AG08395 (cell line): ENCODE data around the gene DDX49.
"Not testable (repeated sequence)": the region's sequence is repeated elsewhere in the genome, so short reads cannot be mapped to it uniquely, and the experiment has no call there.

Source experiments
- DNase-seq: peaks from one replicate; pipeline ENCODE4 v3.0.0; 2012; ENCODE audit warnings: mixed read lengths, low spot score

DDX49 gene

DNA sequence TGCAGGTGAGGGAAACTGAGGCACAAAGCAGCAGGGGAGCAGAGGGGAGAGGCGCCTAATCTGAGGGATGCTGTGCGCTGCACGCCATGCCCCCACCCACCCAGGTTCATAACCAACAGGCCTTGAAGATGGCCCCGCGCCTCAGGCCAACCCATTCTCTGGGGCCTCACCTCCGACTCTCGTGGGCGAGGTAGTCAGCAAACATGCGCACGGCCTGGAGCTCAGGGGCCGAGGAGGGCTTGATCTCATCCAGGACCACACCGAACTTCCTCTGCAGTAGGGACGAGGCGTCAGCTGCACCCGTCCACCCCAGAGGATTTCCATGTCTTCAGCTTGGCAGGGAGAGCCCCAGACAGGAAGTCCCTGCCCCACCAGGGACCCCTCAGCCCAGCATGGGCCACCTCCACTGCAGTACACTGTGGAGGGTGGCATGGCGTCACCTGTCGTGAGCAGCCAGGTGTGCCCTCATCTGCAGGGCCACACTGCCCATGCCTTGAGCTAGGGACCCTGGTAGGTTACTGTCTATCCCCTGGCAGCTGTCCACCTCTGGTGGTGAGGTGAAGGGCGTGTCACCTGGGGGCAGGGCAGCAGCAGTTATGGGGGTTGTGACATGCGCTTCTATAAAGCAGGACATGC, 8.6 kb upstream of the DDX49 start:
- no peak for DNase-seq

DNA sequence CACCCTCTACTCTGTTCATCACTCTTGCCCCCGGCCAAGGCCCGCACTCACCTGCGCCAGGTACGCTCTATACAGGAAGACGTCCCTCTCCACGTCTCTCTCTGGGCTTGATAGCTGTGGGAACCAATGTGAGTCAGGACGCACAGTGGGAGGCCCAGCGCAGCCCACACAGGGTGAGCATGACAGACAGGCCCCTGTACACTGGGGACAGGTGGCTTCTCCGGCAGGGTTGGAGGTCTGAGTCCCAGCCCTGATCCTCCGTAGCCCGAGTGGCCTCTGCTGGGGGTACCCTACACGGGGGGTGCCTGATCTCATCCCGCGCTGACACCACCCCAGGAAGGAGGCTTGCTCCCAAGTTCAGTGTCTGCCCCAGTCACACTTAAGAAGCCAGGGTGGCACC, 6.6 kb upstream of the DDX49 start:
- DNase-seq, result no peak

DNA sequence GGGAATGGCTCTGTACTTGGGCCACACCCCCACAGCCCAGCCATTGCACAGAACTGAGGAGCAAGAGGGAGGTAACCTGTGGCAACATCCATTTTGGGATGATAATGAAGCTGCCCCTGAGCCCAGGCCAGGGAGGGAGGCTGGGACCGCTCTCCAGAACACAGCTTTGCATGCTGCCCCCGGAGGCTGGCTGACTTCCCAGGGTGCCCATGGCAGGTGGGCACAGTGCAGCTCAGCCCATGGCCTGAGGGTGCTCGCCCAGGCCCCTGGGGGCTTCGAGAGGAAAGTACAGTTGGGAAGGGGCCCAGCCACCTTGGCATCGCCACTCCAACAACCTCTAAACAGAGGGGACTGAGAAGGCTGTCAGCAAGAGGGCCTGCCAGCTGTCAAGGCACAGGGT, 6.0 kb upstream of the DDX49 start:
- no peak for DNase-seq

DNA sequence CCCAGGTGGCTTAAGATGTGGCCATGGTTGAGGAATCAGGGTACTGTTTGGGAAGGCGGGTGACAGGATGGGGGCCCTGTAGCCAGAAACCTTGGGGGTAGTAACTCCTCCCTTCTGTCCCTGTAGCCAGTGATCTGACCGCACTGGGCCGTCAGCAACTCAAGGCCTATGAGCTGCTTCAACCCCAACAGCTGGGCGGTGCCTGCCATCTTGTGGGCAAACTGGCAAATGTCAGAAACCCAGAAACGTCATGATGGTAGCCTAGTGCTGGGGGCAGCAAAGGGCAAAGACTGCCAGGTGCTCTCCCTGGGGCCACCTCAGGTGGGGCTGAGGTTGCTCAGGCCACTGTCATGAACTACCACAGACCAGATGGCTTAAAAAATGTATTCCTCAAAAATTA, 3.9 kb upstream of the DDX49 start:
- peak; percentile 73 for DNase-seq

DNA sequence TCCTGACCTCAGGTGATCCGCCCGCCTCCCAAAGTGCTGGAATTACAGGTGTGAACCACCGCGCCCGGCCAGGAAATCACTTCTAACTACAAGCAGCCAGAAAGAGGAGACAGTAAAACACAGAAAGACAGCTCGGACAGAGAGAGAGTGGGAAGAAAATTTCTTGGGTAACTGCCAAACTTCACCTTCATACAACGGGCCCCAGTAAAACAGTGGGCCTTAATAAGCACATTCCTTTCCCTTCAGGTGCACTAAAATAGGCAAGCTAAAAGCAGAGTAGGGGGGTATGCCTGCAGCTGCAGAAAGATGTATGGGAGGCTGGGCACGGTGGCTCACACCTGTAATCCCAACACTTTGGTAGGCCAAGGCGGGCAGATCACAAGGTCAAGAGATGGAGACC, 1.9 kb upstream of the DDX49 start:
- DNase-seq, result not testable (repeated sequence)

DNA sequence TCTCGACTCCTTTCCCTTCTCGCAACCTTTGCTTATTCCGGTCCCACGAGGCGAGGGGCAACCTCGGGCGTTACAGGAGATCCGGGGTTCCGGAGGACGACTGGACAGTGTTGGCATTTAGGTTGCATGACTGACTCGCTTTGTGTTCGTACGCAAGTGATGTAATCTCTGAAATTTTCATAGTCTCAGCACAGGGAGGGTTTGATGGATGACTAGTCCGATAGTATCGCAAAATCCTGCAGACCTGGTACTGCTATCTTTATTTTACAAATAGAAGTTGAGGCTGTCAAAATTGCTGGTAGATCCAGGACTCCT, 342 bp downstream of the DDX49 start:
- DNase-seq, result no peak

DNA sequence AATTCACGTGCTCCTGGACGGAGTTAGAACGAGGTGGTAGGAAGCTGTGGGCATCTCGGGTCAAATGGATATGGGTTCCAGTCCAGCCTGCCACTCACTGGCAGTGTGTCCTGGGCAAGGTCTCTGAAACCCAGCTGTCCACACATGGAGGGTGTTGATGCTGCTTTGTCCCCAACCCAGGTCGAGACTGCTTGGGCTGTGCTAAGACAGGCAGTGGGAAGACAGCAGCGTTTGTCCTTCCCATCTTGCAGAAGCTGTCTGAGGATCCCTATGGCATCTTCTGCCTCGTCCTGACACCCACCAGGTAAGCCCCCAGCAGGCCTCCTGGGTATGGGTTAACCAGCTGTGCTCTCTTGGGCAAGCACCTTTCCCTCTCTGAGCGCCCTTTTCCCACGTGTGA, 885 bp downstream of the DDX49 start:
- DNase-seq, result no peak

DNA sequence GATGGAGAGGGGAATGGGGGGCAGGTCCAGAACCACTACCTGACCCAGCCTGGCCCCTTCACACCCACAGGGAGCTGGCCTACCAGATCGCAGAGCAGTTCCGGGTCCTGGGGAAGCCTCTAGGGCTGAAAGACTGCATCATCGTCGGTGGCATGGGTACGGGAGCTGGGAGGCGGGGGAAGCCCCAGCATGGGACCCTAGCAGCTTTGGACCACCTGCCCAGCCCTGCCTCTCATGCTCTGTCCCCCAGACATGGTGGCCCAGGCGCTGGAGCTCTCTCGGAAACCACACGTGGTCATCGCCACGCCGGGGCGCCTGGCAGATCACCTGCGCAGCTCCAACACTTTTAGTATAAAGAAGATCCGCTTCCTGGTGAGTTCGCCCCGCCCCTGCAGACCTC, 2.1 kb downstream of the DDX49 start:
- DNase-seq, result no peak

DNA sequence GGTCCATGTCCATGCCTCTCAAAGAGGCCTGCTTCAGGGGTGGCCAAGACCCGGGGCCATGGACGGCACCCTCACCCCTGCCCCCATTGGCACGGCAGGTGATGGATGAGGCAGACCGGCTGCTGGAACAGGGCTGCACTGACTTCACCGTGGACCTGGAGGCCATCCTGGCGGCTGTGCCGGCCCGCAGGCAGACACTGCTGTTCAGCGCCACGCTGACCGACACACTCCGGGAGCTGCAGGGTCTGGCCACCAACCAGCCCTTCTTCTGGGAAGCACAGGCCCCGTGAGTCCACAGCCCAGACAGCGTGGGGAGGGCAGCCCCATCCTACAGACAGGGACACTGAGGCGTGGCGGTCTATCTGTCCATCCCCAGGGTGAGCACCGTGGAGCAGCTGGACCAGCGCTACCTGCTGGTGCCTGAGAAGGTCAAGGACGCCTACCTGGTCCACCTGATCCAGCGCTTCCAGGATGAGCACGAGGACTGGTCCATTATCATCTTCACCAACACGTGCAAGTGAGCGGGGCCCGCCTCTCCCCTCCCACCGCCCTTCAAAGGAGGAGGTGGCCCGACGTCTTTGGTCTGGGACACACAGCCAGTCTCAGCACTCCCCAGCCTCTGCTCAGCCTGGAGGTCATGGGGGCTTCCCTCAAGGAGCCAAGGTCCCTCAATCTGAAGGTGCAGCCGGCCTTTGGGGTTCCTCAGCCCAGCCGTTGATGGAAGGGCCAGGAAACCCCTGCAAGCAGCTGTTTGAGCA, 2.9 kb downstream of the DDX49 start:
- DNase-seq, result no peak

DNA sequence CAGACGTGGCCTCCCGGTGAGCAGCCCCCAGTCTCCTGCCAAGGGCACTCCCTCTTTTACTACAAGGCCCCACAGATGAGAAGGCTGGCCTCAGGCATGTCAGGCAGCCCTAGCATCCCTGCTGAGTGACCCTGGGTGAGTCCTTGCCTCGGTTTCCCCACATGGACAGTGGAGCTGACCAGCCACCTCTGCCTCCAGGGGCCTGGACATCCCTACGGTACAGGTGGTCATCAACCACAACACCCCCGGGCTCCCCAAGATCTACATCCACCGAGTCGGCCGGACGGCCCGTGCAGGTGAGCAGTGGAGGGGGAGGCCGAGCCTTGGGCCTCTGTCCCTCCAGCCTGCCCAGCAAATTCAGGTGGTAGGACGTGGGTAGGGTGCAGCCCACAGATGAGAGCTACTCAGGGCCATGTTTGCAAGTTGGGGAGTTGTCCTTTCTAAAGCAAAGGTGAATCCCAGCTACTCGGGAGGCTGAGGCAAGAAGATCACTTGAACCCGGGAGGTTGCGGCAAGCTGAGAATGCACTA, 5.2 kb downstream of the DDX49 start:
- no peak for DNase-seq

DNA sequence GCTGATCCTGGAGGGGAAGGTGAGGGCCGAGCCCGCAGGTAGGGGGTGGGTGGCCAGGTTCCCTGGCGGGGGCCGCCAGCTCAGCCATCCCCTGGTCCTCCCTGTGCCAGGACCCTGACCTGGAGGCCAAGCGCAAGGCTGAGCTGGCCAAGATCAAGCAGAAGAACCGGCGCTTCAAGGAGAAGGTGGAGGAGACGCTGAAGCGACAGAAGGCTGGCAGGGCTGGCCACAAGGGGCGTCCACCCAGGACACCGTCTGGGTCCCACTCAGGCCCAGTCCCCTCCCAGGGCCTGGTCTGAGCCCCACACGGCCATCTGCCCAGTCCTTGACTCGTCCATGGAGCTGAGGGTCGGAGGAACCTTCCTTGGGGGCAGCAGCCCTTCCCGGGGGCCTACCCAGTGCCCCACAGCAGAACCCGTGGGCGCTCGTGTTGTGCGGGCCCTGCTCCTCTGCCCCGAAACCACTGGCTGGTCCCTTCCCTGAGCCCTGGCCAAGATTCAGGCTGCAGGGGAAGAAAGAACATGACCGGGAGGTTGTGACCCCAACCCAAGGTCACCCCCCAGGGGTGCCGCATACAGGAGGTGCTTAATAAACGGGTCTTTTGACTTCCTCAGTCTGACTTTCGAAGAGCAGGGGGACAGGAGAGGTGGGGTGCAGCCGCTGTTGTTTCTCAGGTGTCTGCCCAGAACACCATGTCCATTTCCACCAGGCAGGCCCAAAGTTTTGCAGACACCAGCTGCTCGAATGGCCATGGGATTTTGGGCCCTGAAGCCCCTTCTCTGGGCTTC, 8.7 kb downstream of the DDX49 start:
- DNase-seq, result no peak

DNA sequence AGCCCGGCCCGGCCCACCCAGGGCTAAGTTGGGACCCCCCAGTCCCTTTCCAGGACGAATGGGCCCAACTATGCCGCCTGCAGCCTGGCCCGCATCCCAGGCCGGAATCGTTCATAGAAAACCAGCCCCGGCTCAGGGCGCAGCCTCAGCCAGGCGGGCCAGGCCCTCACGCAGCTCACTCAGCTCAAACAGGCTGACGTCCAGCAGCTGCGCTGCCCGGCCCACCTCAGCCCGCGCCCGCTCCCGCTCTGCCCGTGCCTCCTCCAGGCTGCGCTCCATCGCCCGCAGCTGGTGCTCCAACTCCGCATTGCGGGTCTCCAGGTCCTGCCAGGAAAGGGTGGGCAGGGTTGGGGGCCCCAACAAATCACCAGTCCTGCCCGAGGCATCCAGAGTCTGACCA, 9.8 kb downstream of the DDX49 start:
- DNase-seq, result no peak

DNA sequence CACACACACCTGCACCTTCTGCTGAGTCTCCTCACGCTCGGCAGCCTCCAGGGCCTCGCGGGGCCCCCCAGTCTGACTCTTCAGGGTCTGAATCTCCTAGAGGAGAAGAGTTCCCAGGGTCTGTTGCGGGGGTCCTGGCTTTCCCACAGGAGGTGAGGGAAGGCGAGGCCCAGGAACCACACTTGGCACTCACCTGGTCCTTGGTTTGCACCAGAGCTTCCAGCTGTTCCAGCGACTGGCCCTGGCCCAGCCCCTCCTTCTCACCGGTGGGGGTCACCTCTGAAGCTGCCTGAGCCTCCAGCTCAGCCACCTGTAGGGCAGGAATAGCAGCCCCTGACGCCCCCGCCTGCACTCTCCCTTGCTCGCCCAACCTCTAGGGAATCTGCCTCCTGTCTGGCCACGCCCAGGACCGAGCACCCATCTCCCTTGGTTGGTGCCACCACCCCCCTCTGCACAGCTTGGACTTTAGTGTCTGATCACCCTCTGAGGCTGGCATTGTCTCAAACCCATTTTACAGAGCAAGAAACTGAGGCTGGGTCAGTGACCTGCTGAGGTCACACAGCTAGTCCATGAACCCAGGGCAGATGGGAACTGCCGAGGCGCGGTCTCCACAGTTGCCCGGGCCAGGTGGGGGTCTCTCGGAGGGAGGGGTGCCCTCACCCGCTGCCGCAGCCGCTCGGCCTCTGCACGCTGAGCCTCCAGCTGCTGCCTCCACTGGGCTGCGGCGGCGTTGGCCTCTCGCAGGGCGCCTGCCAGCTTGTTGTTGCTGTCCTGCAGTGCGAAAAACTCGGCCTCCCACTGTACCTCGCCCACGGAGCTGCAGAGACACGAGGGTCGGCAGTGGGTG, 12.0 kb downstream of the DDX49 start:
- no peak for DNase-seq

DNA sequence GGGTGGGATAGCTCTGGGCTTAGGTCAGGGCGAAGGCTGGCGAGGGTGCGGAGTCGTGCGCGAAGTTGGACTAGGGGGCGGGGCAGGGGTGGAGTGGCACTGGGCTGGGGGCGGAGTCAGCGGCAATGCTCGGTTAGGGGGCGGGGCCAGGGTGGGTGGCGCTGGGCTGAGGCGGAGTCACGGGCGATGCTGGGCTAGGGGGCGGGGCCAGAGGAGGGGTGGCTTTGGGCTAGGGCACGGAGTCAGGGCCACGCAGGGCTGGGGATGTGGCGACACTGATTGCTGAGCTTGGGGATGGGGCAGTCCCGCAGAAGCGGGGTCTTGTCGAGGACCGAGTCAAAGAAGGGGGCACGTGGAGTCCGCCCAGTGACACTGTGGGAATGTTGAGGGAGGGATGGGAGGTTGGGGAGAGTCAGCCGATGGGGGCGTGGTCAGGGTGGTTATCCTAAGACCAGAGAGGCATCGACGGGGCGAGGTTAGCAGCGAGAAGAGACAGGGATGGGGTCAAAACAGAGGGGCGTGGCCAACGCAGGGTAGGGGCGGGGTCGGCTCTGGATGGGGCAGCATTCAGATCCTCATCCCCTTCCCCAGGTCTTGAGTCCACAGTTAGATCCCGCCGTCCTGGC, 12.8 kb downstream of the DDX49 start:
- DNase-seq, result peak; percentile 92

DNA sequence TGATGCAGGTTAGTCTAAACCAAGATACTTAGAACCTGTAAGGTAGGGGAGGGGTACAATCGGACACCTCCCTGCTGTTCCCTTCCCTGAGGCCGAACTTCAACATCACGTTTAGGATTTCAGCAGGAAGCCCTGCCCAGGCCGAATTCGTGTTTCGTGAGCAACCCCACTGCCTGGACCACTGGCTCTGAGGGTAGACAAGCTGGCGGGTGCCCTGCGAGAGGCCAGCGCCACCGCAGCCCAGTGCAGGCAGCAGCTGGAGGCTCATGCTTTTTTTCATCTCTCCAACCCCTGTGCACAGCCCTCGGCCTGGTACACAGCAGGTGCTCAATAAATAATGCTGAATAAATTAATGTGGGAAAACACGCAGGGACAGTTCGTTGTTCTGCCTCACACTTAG, 13.8 kb downstream of the DDX49 start:
- no peak for DNase-seq

DNA sequence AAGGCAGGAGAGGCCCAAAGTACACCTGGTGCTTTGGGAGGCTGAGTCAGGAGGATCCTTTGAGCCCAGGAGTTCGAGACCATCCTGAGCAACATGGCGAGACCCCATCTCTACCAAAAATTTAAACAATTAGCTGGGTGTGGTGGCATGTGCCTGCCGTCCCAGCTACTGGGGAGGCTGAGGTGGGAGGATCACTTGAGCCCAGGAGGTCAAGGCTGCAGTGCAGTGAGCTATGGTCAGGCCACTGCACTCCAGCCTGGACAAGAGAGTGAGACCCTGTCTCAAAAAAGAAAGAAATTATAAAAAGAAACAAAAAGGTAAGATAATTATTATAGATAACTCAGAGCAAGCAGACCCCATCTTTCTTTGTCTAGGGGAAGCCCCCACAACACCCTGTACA, 19.6 kb downstream of the DDX49 start:
- no peak for DNase-seq

DNA sequence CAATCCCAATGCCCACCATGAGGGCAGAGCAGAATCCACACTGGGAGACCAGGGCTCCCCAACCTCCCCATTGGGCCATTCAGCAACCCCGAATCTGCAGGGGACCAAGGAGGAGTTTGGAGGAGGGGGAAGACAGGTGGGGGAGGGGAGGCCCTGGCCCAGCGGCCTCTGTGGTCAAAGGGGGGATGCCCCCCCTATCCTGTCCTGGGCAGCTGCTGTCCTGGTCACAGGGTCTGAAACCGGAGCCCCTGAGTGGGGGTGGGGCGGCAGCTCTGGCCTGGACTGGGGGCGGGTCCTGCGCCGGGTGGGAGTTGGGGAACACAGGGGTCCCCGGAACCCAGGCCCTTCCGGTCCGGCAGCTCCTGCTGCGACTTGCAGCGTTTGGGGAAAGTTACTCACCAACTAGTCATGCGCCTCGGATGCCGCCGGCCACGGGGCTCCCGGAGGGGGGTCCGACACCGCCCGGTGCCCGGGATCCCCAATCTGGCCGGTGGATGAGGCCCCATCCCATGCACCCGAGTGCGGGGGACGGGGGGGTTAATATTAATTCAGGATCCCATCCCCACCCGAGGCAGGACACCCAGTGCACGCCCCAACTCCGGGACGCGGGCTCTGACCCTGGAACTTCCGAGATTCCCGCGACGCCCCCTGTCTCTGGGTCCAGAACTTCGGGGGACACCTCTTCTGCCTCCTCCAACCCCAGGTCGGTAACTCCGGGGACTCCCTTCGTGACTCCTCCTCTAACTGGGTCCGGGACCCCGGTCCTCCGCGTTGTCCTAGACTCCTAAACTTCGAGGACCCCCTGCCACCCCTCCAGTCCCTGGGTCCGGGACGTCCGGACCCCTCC, 20.6 kb downstream of the DDX49 start:
- peak; percentile 79 for DNase-seq

DNA sequence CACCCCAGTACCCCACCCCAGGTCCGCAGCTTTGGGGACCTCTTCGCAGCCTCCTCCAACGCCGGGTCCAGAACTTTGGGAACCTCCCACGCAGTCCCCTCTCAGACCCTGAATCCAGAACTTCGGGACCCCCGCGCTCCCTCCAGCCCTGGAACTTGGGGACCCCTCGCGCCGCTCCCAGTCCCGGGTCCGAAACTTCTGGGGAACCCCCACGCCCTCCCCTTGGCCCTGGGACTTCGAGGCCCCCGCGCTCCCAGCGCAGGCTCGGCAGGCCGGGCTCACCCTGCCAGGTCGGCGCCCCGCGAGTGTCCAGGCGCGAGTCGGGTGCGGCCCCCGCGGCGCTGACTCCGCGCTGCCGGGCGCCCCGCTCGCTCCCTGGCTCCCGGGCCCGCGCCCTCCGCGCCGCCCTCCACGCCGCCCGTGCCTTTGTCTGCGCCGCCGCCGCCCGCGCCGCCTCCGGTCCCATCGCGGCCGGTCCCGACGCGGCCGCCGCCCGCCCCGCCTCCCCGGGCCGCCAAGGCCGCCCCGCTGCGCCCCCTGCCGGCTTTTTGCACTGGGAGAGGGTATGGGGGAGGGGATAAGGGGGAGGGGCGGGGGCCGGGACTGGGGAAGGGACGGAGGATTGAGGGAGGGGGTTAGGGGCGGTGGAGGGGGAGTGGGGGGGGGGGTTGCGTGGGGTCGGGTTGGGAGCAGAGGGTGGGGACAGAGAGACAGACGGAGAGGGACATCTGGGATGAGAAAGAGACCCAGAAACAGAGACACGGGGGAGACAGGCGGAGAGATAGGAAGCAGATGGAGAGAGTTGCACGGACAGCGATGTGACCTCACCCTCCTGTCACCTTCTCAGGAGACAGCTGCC, 21.5 kb downstream of the DDX49 start, which contains the start of gene HOMER3:
Gene HOMER3 (minus strand): TSS at position 449 of the 859 bp plus-strand sequence. CDS start 2,235 bp downstream, outside the sequence.
- peak; percentile 94 for DNase-seq

DNA sequence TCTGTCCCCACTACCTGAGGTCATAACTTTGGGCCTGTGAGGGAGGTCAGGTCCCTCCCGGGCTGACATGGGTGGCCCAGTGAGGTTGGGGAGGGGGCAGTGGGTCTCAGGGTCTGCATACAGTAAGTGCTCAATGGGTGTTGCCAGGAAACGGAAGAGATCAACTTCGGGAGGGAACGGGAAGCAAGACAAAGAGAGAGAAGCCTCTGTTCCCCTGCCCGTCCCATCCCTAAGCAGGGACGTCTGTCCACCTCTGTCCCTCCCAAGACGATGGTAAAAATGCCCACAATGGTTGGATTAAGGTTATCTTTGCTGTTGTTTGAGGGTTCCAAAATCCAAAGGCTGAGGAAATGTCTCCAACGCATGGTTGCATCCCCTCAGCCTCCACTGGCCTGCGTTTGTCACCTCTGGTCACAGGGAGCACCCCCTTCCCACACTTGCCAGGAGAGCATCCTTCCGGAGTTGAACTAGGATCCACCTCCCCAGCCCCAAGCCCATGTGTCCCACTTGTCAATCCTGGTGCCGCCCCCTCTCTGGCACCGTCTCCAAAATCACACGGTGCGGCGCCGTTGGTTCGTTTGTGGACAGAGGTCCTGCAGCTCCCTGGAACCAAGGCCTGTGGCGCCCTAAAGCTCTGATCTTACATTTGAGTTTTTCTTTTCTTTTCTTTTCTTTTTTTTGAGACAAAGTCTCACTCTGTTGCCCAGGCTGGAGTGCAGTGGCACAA, 22.3 kb downstream of the DDX49 start:
- DNase-seq, result no peak
